ENCODE data around the gene MPPE1. TPM values are rescaled to one million over a fixed set of nuclear protein-coding genes. Genes with fewer than 3 reads are reported as not detected.

MPPE1 gene
- total RNA-seq, 1 experiment from 2014 or later: 15.7 TPM

DNA sequence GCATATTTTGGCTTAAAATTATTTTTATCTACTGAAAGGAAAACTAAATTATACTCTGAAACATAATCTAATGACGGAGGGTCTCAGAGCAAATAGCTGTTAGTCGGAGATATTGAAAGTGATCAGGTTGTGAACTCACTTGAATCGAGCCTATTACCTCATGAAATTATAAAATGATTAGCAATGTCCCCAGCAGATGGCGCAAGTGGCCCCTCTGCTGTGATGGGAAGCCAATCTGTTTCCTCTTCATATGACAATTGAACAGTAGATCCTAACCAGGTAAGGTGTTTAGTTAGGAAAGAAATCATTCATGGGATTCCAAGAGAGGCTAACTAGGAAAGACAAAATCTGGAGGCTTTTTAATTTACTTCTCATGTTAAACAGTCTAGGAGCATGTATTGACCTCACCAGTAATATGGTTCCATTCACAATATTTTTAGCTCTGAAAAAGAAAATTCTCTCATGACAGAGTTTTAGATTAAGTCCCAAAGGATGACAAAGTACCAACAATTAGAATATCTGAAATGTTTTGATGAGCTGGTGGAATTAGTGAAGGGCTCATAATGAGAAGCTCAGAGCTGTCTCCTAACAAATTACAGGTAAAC, 29.9 kb upstream of the MPPE1 start:
- Mint-ChIP-seq H3K4me1 (ENCODE audit: insufficient read depth, unreplicated experiment) (peaks cover 13% of the 10 kb centered on the region), H3K4me3 (ENCODE audit: unreplicated experiment) (no peak overlapping the region), H3K9me3 (ENCODE audit: unreplicated experiment) (no peaks in the 10 kb centered on the region), H3K36me3 (ENCODE audit: insufficient read depth, unreplicated experiment) (no peaks in the 10 kb centered on the region), H3K27me3 (ENCODE audit: insufficient read depth, unreplicated experiment) (no peaks in the 10 kb centered on the region), H3K27ac (ENCODE audit: low read depth, unreplicated experiment) (no peak overlapping the region)
- BruUV-seq (replicated peaks): no TSS peak
- DNase-seq (ENCODE audit: unreplicated experiment): peak; percentile 80
- TF ChIP-seq, protein P1, sequence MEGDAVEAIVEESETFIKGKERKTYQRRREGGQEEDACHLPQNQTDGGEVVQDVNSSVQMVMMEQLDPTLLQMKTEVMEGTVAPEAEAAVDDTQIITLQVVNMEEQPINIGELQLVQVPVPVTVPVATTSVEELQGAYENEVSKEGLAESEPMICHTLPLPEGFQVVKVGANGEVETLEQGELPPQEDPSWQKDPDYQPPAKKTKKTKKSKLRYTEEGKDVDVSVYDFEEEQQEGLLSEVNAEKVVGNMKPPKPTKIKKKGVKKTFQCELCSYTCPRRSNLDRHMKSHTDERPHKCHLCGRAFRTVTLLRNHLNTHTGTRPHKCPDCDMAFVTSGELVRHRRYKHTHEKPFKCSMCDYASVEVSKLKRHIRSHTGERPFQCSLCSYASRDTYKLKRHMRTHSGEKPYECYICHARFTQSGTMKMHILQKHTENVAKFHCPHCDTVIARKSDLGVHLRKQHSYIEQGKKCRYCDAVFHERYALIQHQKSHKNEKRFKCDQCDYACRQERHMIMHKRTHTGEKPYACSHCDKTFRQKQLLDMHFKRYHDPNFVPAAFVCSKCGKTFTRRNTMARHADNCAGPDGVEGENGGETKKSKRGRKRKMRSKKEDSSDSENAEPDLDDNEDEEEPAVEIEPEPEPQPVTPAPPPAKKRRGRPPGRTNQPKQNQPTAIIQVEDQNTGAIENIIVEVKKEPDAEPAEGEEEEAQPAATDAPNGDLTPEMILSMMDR (IDR thresholded peaks at IDR 0.05; ENCODE audit: unreplicated experiment): peak; percentile 73
- ChIA-PET CTCF (interaction anchor here (0.6 to 20.4 kb wide), 42 partner anchors 8 to 424 kb away, joined by 3 to 458 read pairs (median 5); partner anchors contain the start of gene IMPA2), POLR2A (interaction anchor here (1.0 to 3.6 kb wide), 9 partner anchors 9 to 101 kb away, joined by 3 to 54 read pairs (median 7); partner anchors contain the start of genes IMPA2 and MPPE1)
- intact Hi-C loops (cut with micrococcal nuclease): loop anchor here (1.0 kb wide), 2 partner anchors 57 to 101 kb away; no protein-coding TSS in a partner anchor

DNA sequence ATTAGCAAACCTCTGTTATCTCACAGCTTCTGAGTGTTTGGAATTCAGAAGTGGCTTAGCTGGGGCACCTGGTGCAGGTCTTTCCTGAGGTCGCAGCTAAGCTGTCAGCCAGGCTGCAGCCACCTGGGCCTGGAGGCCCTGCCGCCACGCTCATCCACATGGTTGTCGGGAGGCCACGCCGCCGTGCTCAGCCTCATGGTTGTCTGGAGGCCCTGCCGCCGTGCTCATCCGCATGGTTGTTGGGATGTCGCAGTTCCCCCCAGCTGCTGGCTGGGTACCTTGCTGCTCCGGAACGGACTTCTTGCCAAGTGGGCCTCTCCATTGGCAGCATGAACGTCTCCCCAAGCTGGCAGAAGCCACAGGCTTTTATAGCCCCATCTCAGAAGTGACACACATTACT, 24.3 kb upstream of the MPPE1 start:
- intact Hi-C loops (cut with micrococcal nuclease): no loop called here
- no peaks in the 10 kb centered on the region for H3K27me3 Mint-ChIP-seq (ENCODE audit: insufficient read depth, unreplicated experiment)

GRCh38 chr18:11927497-11927896, 19.4 kb upstream of the MPPE1 start:
- no peak overlapping the region for H3K4me3 Mint-ChIP-seq (ENCODE audit: unreplicated experiment)
- peak; percentile 20 for DNase-seq (ENCODE audit: unreplicated experiment)
- no peaks in the 10 kb centered on the region for H3K36me3 Mint-ChIP-seq (ENCODE audit: insufficient read depth, unreplicated experiment)
- H3K27me3 Mint-ChIP-seq (ENCODE audit: insufficient read depth, unreplicated experiment): no peaks in the 10 kb centered on the region
- CTCF ChIA-PET: interaction anchor here (0.7 to 4.9 kb wide), 4 partner anchors 10 to 194 kb away, joined by 3 to 31 read pairs (median 15); no protein-coding TSS in a partner anchor
- intact Hi-C loops (cut with micrococcal nuclease): no loop called here
- POLR2A ChIA-PET: interaction anchor here (1.4 kb wide), 1 partner anchor 19 kb away, joined by 6 read pairs; the partner anchor contains the start of gene MPPE1
- H3K27ac Mint-ChIP-seq (ENCODE audit: low read depth, unreplicated experiment): no peak overlapping the region
- no TSS peak for BruUV-seq (replicated peaks)
- H3K4me1 Mint-ChIP-seq (ENCODE audit: insufficient read depth, unreplicated experiment): no peaks in the 10 kb centered on the region
- no peaks in the 10 kb centered on the region for H3K9me3 Mint-ChIP-seq (ENCODE audit: unreplicated experiment)
- TF ChIP-seq, protein P1 (IDR thresholded peaks at IDR 0.05; ENCODE audit: unreplicated experiment): no peak

More for the DNA sequence above, 24.3 kb upstream of the MPPE1 start:
- TF ChIP-seq, protein P1 (IDR thresholded peaks at IDR 0.05; ENCODE audit: unreplicated experiment): no peak
- no TSS peak for BruUV-seq (replicated peaks)
- DNase-seq (ENCODE audit: unreplicated experiment): no peak
- Mint-ChIP-seq H3K9me3 (ENCODE audit: unreplicated experiment) (no peaks in the 10 kb centered on the region), H3K4me1 (ENCODE audit: insufficient read depth, unreplicated experiment) (no peaks in the 10 kb centered on the region), H3K27ac (ENCODE audit: low read depth, unreplicated experiment) (no peak overlapping the region), H3K4me3 (ENCODE audit: unreplicated experiment) (no peak overlapping the region), H3K36me3 (ENCODE audit: insufficient read depth, unreplicated experiment) (no peaks in the 10 kb centered on the region)
- POLR2A ChIA-PET: interaction anchor here (1.1 kb wide), 1 partner anchor 9 kb away, joined by 3 read pairs; no protein-coding TSS in a partner anchor
- CTCF ChIA-PET: interaction anchor here (2.1 to 3.6 kb wide), 2 partner anchors 63 to 107 kb away, joined by 13 to 28 read pairs; no protein-coding TSS in a partner anchor

DNA sequence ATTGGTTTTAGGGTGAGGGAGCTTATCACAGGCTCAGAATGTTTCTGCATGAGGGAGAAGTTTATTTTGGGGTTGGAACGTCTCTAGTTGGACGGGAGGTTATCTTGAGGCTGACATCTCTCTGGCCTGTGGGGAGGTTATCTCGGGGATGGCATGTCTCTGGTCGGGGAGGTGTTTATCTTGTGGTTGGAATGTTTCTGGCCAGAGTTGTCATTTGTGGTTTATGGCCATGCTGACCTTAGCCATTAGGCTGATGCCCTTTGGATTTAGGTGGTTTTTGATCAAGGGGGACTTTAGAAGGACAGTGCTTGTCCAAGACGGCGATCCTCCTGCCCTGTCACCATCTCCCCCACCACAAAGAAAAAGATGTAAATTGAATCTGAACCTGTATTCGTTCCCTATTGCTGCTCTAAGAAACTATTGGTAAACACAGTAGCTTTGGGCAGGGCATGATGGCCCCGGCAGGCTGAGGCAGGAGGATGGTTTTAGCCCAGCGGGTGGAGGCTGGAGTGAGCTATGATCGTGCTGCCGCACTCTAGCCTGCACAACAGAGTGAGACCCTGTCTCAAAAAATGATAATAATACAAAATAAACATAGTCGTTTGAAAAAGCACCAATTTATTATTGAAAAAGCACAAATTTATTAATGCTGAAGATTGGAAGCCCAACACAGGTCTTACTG, 17.8 kb upstream of the MPPE1 start:
- Mint-ChIP-seq H3K27ac (ENCODE audit: low read depth, unreplicated experiment) (no peak overlapping the region), H3K4me3 (ENCODE audit: unreplicated experiment) (no peak overlapping the region), H3K9me3 (ENCODE audit: unreplicated experiment) (no peaks in the 10 kb centered on the region), H3K27me3 (ENCODE audit: insufficient read depth, unreplicated experiment) (no peaks in the 10 kb centered on the region), H3K4me1 (ENCODE audit: insufficient read depth, unreplicated experiment) (no peaks in the 10 kb centered on the region), H3K36me3 (ENCODE audit: insufficient read depth, unreplicated experiment) (no peaks in the 10 kb centered on the region)
- ChIA-PET CTCF (interaction anchor here (0.6 to 4.9 kb wide), 6 partner anchors 11 to 113 kb away, joined by 3 to 31 read pairs (median 10); no protein-coding TSS in a partner anchor), POLR2A (no interaction called here)
- intact Hi-C loops (cut with micrococcal nuclease): no loop called here
- no peak for DNase-seq (ENCODE audit: unreplicated experiment)
- TF ChIP-seq, protein P1 (IDR thresholded peaks at IDR 0.05; ENCODE audit: unreplicated experiment): no peak
- no TSS peak for BruUV-seq (replicated peaks)

Data from MCF 10A (cell line).